GM11168 (cell line): ENCODE measurements around the gene MLX.
"Not testable (repeated sequence)": the region's sequence is repeated elsewhere in the genome, so short reads cannot be mapped to it uniquely, and the experiment has no call there.

Experiments
- in situ Hi-C: fragments of 300-500 bp; cut with MboI; formaldehyde crosslinking; loops from one replicate; pipeline ENCODE4 v1.12.0; 2022; ENCODE audit warnings: low sequenced_read_pairs; ENCODE audit not compliant: unreplicated experiment

Gene MLX

DNA sequence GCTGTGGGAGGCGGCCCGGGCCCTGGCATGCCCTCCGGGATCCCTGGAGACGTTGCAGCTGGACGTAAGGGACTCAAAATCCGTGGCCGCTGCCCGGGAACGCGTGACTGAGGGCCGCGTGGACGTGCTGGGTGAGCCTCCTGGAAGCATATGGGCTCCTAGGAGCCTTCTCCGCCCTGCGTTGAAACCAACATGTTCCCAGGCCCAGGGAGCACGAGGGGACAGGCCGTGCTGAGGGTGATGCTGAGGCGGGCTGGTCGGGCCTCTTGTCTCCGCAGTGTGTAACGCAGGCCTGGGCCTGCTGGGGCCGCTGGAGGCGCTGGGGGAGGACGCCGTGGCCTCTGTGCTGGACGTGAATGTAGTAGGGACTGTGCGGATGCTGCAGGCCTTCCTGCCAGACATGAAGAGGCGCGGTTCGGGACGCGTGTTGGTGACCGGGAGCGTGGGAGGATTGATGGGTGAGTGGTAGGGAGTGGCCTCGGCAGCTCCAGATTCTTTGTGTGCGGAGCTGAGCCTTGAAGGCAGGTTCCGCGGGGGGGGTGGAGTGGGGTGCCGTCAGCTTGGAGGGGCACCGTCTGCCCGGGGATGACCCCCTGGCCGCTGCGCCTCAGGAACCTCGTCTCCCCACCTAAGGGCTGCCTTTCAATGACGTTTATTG, 13.6 kb upstream of the MLX start:
- in situ Hi-C loops = no loop called here

DNA sequence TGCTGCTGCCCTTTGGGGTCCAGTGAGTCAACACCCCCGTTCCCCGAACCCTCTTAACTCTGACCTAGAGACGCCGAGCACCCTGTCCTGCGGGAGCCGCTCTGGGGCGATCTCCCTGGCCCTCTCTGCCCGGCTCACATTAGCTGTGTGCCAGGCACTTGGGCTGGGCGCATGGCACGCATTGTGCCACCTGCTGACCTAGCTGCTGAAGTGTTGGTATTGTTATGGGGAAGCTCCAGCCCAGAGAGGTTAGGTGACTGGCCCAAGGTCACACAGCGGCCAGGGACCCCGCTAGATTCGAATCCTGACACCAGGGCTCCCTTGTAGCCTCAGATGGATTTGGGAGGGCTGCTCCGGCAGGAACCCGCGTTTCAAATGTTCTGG, 13.0 kb upstream of the MLX start:
- in situ Hi-C loops = no loop called here

DNA sequence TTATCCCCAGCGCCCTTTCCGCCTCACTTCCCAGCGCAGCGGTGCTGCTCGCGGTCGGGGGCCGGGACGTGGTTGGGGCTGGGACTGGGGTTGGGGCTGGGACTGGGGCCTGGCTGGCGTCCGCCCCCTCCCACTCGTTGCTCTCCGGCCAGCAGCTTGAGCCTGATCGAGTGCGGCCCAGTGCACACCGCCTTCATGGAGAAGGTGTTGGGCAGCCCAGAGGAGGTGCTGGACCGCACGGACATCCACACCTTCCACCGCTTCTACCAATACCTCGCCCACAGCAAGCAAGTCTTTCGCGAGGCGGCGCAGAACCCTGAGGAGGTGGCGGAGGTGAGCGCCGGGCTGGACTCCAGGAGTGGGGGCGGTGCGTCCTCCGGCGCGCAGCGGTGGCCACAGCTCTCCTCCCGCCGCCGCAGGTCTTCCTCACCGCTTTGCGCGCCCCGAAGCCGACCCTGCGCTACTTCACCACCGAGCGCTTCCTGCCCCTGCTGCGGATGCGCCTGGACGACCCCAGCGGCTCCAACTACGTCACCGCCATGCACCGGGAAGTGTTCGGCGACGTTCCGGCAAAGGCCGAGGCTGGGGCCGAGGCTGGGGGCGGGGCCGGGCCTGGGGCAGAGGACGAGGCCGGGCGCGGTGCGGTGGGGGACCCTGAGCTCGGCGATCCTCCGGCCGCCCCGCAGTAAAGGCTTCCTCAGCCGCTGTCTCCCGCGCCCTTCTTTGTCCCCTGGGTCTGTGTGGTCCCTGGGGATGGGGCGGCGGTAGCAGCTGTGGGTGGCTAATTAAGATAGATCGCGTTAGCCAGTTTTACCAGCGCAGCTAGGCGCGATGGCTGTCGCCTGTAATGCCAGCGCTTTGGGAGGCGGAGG, 12.4 kb upstream of the MLX start:
- in situ Hi-C loops = no loop called here

DNA sequence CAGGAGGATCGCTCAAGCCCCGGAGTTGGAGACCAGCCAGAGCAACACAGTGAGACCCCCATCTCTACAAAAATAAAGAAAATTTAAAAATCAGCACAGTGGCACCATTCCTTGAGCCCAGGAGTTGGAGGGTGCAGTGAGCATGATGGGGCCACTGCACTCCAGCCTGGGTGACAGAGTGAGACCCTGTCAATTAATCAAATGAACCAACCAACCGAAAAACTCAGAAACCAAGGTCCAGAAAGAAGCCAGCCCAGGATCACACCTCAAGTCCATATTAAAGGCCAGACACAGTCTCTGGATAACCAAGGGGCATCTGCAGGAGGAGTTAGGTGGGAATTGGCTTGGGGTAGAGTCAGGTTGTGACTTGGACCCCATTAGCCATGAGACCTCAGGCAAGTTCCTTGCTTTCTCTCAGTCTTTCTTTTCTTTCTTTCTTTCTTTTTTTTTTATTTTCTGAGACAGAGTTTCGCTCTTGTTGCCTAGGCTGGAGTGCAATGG, 11.7 kb upstream of the MLX start:
- in situ Hi-C loops = no loop called here

DNA sequence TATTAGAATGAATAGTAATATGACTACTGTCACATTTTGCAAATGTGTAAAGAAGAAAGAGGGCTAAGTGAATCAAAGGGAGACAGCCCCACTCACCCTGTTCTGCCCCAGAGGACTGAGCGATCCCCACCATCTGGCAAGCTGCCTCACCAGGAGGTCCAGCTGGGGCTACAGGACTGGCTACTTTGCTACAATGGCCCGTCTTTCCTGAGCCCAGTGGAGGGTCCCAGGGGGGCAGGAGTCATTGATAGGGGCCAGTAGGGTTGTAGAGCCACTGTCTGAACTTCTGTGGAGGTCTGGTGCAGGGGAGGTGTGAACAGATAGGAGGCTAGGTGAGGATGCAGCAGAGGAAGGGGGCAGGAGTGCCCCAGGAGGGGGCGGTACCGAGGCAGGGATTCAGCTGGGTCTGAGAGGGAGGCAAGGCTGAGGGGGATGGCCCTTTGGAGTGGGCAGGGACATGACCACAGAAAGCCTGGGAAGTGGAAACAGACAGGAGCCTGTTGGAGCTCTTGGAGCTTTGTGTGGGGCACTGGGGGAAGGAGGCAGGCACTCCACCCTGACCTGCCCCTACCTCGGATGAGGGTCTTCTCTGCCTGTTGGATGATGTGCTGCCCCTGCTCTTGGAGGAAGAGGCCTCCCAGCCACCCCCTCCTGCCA, 10.8 kb upstream of the MLX start:
- in situ Hi-C loops = not testable (repeated sequence)

DNA sequence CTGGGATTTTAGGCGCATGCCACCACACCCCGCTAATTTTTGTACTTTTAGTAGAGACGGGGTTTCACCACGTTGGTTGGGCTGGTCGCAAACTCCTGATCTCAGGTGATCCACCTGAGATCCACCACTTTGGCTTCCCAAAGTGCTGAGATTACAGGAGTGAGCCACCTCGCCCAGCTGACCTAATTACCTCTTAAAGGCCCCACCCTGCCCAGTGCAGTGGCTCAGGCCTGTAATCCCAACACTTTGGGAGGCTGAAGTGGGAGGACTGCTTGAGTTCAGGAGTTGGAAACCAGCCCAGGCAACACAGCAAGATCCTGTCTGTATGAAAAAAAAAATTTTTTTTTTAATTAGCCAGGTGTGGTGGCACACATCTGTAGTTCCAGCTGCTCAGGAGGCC, 7.8 kb upstream of the MLX start:
- in situ Hi-C loops = no loop called here

DNA sequence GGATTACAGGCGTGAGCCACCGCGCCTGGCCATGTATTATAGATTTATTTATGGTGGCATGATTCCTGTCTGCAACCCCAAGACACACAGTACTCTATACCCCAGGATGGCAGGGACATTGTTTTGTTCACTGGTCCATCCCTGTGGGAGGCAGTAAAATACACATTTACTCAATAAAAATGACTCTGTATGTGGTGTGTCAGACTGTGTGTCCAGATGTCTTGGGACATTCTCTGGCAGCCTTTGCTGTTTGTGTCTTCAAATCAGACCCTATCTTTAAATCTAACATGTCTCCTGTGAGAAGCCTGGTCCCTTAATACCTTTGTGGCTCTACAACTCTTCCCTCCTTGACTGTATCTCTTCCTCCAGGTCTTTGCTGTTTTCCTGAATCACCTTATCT, 6.7 kb upstream of the MLX start:
- in situ Hi-C loops = no loop called here

DNA sequence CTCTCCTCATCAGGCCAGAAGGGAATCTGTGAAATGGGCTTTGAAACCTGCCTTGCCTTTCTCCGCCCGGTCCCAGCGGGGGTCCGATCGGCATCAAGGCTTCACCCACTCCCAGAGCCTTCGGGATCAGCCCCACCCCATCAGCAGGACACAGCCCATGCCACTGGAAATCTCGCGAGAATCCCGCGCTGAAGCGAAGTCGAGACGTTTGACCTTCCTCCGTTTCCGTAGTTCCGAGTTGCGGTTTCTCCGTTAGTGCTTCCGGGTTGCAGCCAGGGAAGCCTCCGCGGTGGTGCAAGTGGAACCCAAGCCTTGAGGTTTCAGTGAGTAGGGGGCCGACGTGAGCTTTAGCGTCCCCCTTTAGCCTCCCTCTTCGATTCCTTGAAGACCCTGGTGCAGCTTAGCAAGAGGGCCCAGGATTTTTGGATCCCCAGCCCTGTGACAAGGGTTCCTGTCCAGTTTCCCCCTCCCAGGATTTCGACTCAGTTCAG, 5.0 kb upstream of the MLX start, which contains the start of gene COASY:
Gene COASY, plus strand, starts transcription at position 252 of the 491 bp plus-strand sequence. CDS start 475 bp downstream, outside the sequence.
- in situ Hi-C loops = no loop called here

DNA sequence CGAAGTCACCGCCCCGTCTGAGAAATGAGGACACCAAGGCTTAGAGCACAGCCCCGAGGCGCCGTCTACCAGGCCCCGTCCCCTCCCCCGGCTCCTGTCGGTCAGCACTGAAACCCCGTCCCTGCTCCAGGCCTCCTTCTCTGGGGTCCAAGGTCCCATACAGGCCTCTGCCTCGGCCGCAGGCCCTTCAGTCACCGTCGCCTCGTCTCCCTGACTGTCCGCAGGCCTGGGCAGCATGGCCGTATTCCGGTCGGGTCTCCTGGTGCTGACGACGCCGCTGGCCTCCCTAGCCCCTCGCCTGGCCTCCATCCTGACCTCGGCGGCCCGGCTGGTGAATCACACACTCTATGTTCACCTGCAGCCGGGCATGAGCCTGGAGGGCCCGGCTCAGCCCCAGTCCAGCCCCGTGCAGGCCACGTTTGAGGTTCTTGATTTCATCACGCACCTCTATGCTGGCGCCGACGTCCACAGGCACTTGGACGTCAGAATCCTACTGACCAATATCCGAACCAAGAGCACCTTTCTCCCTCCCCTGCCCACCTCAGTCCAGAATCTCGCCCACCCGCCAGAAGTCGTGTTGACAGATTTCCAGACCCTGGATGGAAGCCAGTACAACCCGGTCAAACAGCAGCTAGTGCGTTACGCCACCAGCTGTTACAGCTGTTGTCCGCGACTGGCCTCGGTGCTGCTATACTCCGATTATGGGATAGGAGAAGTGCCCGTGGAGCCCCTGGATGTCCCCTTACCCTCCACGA, 4.3 kb upstream of the MLX start:
- in situ Hi-C loops = no loop called here

DNA sequence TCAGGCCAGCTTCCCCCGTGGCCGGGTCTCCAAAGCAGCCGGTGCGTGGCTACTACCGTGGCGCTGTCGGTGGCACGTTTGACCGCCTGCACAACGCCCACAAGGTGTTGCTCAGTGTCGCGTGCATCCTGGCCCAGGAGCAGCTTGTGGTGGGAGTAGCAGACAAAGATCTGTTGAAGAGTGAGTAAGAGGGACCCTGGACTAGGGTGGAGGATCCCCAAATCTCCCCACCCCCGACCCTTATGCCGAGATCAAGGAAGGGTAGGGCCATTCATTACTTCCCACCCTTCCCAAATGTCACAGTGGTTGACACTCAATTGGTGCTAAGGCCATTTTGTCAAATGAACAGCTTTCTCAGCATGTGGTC, 3.8 kb upstream of the MLX start:
- in situ Hi-C loops = no loop called here

DNA sequence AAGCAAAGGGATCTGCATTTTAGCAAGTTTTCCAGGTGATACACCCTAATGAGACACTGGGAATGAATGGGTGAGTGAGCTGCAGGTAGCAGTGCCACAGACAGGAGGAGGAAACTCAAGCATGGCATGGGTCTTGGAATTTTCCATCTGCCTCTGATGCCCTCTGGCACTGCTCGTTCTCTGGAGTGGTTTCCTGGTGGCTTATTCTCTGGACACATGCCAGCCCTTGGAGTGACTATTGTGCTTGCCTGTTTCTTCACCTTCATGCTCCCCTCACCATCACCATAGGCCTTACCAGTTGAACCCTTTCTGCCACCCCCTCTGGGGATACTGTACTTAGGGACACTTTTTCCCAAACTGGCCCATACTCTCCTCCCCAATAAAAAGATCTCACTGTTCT, 3.4 kb upstream of the MLX start:
- in situ Hi-C loops = no loop called here

DNA sequence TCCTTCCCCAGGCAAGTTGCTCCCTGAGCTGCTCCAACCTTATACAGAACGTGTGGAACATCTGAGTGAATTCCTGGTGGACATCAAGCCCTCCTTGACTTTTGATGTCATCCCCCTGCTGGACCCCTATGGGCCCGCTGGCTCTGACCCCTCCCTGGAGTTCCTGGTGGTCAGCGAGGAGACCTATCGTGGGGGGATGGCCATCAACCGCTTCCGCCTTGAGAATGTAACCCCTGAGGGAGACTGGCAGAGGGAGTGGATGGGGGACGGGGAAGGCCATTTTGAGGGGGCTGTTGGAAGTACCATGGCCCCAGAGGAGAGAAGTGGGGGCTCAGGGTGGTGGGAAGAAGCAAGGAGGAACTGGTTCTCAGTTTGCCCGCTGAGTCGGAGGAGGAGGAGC, 3.0 kb upstream of the MLX start:
- in situ Hi-C loops = no loop called here

DNA sequence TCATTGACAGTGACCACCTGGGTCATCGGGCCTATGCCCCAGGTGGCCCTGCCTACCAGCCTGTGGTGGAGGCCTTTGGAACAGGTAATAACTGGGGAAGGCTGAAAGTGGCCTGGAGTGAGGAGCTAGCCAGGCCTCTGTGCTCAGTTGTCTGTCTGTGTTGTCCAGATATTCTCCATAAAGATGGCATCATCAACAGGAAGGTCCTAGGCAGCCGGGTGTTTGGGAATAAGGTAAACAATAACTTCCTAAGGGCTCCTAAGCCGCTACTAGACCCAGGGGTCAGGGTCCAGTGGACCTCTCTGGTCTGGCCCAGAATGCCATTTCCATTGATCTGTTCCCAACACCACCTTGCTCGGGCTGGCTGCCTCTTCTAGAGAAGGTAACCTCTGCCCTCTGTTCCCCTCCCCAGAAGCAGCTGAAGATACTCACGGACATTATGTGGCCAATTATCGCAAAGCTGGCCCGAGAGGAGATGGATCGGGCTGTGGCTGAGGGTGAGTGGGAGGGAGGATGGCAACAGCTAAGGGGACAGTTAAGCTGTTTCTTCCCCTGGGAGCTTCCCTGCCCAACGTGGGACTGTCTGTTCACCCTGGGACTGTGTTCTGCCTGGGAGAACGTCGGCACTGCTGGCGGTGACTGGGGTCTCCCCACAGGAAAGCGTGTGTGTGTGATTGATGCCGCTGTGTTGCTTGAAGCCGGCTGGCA, 1.9 kb upstream of the MLX start:
- in situ Hi-C loops = no loop called here

DNA sequence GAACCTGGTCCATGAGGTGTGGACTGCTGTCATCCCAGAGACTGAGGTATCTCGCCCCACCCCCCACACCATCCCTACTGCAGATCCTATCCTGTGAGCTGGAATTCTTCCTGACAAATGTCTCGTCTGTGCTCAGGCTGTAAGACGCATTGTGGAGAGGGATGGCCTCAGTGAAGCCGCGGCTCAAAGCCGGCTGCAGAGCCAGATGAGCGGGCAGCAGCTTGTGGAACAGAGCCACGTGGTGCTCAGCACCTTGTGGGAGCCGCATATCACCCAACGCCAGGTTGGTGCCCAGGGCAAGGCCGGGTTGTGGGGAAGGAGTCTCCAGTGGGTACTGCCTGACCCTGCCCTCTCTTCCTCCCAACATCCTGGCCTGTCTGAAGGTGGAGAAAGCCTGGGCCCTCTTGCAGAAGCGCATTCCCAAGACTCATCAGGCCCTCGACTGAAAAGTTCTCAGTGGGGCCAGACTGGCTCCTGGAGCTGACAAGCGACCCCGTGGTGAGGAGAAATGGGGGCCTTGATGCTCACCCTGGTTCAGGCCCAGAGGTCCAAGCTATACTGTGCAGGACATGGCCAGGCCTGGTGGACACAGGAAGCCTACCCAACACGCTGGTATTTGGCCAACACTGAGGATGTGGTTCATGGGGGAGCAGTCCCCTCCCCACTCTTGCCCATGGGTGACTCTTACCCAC, 1.2 kb upstream of the MLX start:
- in situ Hi-C loops = no loop called here

DNA sequence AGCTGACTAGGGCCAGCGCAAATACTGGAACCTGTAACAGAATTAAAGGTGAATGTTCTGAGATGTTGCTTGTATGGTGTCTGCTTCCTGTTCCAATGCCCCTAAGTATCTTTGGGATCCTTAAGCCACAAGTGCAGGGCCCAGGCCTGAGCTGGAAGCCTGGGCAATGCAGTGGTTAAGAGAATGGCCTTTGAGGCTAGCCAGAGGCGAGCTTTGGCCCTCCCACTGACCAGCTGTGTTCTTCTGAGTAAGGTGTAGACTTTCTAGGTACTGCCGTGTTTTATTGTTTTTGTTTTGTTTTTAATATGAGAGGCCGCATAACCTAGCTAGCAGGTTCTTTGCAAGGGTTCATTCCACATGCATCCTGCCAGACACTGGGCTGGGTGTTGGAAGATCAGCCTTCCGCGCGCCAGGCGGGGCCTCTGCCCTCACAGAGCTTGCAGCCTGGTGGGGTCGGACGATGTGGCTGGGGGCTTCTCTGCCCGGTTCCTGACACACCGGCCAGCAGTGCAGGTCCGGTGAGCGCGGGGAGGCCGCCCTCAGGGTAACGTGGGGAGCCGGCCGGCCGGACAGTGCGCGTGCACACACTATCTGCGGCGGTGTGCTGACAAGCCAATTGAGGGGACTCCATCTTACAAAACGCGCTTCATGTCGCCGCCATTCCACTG, 551 bp upstream of the MLX start:
- in situ Hi-C loops = no loop called here

DNA sequence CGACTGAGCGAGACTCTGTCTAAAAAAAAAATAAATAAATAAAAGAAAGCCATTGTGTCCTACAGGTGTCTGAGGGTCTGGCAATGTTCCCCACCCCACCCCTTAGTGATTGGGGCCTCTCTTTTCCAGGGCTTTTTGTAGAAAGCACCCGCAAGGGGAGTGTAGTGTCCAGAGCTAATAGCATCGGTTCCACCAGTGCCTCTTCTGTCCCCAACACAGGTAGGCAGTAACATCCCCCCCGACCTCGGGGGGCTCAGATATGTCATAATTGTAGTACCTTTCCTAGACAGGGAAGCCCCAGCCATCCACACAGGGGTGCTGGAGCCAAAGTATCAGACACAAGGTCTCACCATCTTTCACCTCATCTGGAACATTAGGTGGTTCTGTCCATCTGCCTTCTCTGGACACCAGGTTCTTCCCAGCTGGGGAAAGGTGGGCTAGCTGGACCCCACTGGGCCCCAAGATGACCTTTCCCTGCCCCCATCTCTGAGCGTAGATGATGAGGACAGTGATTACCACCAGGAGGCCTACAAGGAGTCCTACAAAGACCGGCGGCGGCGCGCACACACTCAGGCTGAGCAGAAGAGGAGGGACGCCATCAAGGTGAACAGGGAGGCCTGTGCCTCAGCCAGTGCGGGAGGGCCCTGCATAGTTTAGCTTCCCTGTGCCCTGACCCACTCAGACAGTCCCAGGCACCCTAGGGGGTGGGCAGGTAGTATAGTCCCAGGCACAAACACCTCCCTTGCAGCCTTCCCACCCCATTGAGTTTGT, 1.6 kb downstream of the MLX start:
- in situ Hi-C loops = no loop called here

DNA sequence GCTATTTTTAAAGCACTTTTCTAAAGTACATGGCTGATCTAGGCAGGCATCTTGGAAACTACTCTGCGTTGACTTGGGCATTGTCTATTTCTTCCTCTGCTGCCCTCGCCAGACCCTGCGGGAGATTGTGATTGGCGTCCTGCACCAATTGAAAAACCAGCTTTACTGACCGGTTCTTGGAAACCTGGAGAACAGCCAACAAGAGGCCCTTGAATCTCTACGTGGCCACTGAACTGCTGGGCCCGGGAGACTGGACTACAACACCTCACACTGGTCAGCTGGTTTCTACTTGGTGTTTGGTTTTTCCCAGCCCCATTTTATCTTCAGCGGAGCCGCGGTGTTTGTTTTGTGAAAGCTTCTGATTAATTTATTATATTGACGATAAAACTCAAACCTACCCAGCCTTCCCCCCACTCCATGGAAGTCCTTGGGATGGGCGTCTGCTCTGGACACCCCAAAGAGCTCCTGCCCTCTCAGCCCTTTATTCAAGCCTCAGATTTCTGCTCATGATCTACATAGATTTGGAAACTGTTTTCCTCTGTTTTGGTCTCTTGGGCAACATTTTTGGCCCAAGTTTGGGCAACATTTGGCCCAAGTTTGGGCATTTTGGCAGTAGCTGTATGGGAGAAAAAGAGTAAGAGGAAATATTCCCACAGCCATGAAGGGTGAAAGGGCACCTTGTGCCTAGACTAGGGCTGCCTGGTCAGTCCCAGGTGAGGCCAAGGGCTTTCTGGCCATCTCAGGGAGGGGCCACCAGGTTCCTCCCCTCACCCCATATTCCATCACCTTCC, 4.7 kb downstream of the MLX start:
- in situ Hi-C loops = loop anchor here (10.0 kb wide), 1 partner anchor 193 kb away; the partner anchor contains the start of gene RAMP2
